Pancreas (tissue), 10 donors: ENCODE results near the gene TMED6. TPM values are rescaled to one million over a fixed set of nuclear protein-coding genes. Genes with fewer than 3 reads are reported as not detected.

Experiments
- ATAC-seq, 4 donors: fragments of 200-7000 bp; cut with Tn5 transposase; one replicate each; pipeline versions ENCODE4 v1.8.0 to v1.9.1; 2020; ENCODE audit warnings: mild to moderate bottlenecking in 4 of 4, moderate library complexity in 4 of 4
- DNase-seq, 6 donors: peaks; one replicate each; pipeline ENCODE4 v3.0.0-alpha.2; 2020
- FAIRE-seq: peaks from 2 replicates; lab custom pipeline; 2012; peaks lifted over from hg19 to GRCh38; lab: Jason Lieb, UNC
- H3K27ac ChIP-seq, 4 donors: fragments of 200-600 bp; sonication (generic); 1 replicate in 3 of 4; 2 replicates in 1 of 4; pipeline versions ENCODE4 v1.5.0 to v1.8.0; 2020
- H3K27me3 ChIP-seq, 4 donors: fragments of 200-600 bp; one replicate each; pipeline ENCODE4 v1.8.0; 2021
- H3K36me3 ChIP-seq, 3 donors: fragments of 200-600 bp; sonication (generic) in 1 of 3; one replicate each; pipeline versions ENCODE4 v1.5.0 to v1.8.0; 2020 to 2021
- H3K4me1 ChIP-seq, 3 donors: fragments of 200-600 bp; one replicate each; pipeline ENCODE4 v1.8.0; 2021
- H3K4me3 ChIP-seq, 4 donors: fragments of 200-600 bp; sonication (generic) in 2 of 4; one replicate each; pipeline versions ENCODE4 v1.5.0 to v1.8.0; 2020 to 2021
- H3K9me3 ChIP-seq, 4 donors: fragments of 200-600 bp; one replicate each; pipeline ENCODE4 v1.8.0; 2021
- WGBS, 2 donors: extraction: QIAGEN DNeasy Blood & Tissue Kit; methylation state at CpG; one replicate each; pipeline ENCODE4 v1.1.7; 2013; 5-methylcytosine and 5-hydroxymethylcytosine counted together
- intact Hi-C, 3 donors: fragments of 100-400 bp; cut with DNase I; formaldehyde crosslinking; loops; one replicate each; pipeline versions ENCODE4 v1.11.1 to v1.14.2; 2022
- polyA plus RNA-seq, 2 donors: library from polyadenylated mRNA; stranded (reverse); fragments of 200-250 nt; gene quantifications; one replicate each; pipeline ENCODE4 v1.2.3, GENCODE V29; 2013
- total RNA-seq, 6 donors: library from RNA; stranded (reverse); fragmentation: NEBNext Ultra II Directional in 4 of 6; extraction: Animal tissue kit (Norgen Biotek cat#: 25700) in 4 of 6; gene quantifications; one replicate each; pipeline versions ENCODE4 v1.2.1 to v1.2.4, GENCODE V29; 2021 to 2023
- TF ChIP-seq, protein P1 (sequence below), 4 donors: fragments of 200-600 bp; sonication (generic) in 3 of 4; IDR thresholded peaks; one replicate each; pipeline versions ENCODE4 v1.5.0 to v1.8.0; 2021; ENCODE audit warnings: antibody characterized with exemption in 4 of 4
- donor health status: healthy with polysubstance abuse.
- donor health status: DM: no; HTN: no; CAD: no; lungs with moderate emphysema.
- donor health status: DM: no; HTN: no; CAD: no.
- donor health status: control.
- donor health status: control.
- donor health status: Bipolar disorder and iron deficiency.
- donor health status: DM: yes; HTN: yes; CAD: no.
- donor health status: DM: no; HTN: no; CAD: no.
- donor health status: DM: no; HTN: no; CAD: no.
- donor health status: DM: yes; HTN: yes; CAD: no.

Gene TMED6
- total and polyA plus RNA-seq, 8 donors = 5.2 to 94.7 (median 43.6) TPM

DNA sequence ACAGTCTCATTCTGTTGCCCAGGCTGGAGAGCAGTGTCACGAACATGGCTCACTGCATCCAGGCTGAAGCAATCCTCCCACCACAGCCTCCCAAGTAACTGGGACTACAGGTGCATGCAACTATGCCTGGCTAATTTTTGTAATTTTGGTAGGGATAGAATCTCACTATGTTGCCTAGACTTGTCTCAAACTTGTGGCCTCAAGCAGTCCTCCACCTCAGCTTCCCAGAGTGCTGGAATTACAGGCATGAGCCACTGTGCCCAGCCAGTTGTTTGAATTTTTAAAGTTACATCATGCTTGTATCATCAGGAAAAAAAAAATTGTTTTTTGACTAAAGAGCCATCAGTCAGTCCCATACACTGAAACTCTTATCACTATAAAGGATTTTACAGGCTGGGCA is 57.5 kb downstream of the TMED6 start:
- WGBS, 2 donors = 89 to 94% methylated on average over 1 of the region's 1 CpG
- Histone ChIP-seq H3K27me3 (no peaks in the 10 kb centered on the region), H3K4me3 (no peak overlapping the region), H3K4me1 (no peaks in the 10 kb centered on the region), H3K9me3 (no peaks in the 10 kb centered on the region), H3K36me3 (no peaks in the 10 kb centered on the region), H3K27ac (no peak overlapping the region)
- TF ChIP-seq, protein P1, sequence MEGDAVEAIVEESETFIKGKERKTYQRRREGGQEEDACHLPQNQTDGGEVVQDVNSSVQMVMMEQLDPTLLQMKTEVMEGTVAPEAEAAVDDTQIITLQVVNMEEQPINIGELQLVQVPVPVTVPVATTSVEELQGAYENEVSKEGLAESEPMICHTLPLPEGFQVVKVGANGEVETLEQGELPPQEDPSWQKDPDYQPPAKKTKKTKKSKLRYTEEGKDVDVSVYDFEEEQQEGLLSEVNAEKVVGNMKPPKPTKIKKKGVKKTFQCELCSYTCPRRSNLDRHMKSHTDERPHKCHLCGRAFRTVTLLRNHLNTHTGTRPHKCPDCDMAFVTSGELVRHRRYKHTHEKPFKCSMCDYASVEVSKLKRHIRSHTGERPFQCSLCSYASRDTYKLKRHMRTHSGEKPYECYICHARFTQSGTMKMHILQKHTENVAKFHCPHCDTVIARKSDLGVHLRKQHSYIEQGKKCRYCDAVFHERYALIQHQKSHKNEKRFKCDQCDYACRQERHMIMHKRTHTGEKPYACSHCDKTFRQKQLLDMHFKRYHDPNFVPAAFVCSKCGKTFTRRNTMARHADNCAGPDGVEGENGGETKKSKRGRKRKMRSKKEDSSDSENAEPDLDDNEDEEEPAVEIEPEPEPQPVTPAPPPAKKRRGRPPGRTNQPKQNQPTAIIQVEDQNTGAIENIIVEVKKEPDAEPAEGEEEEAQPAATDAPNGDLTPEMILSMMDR (IDR thresholded peaks at IDR 0.05) = no peak
- FAIRE-seq (no peak), DNase-seq (no peak), ATAC-seq (no peak)
- intact Hi-C loops = no loop called here

DNA sequence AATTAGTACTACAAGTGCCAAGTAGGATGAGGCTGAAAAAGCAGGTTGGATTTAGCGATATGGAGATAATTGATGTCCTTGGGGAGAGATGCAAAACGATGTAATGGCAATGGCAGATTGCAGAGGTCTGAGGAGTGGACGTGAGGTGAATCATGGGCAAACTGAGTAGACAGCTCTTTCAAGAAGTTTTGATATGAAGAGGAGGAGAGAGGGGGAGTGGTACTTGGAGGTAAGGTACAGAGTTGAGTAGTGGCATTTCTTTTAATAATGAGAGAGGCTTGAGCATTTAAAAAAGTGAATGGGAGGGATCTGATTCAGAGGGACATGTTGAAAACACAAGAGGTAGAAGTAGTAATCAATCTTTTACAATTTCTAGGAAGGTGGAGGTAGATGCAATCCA is 58.2 kb downstream of the TMED6 start:
- ATAC-seq (no peak), DNase-seq (no peak), FAIRE-seq (no peak)
- H3K36me3 ChIP-seq = no peaks in the 10 kb centered on the region
- intact Hi-C loops = no loop called here
- H3K27ac ChIP-seq = no peak overlapping the region
- no peaks in the 10 kb centered on the region for H3K4me1 ChIP-seq
- no peaks in the 10 kb centered on the region for H3K9me3 ChIP-seq
- no peak overlapping the region for H3K4me3 ChIP-seq
- WGBS, 2 donors = 57% methylated on average over 3 of the region's 3 CpGs
- H3K27me3 ChIP-seq = no peaks in the 10 kb centered on the region
- TF ChIP-seq, protein P1 (IDR thresholded peaks at IDR 0.05) = no peak

Other genes starting within 250 kb of the TMED6 start
- gene HAS3, start 246.1 kb downstream of the TMED6 start, total RNA-seq = 1 to 10 TPM in 3 of 6 donors, under 1 TPM in 3; 0.69 to 3.9 (median 1.0) TPM
- 1 to 10 TPM in 1 of 2 donors, under 1 TPM in 1; 0.87 to 1.3 TPM for gene HAS3, start 246.1 kb downstream of the TMED6 start, polyA plus RNA-seq
- 10 to 100 TPM; 32.9 to 74.5 (median 43.7) TPM for gene CHTF8, start 219.2 kb downstream of the TMED6 start, total RNA-seq
- gene CHTF8, start 219.2 kb downstream of the TMED6 start, polyA plus RNA-seq = 10 to 100 TPM; 21.7 to 40.3 TPM
- 10 to 100 TPM; 21.2 to 29.0 (median 23.1) TPM for gene UTP4, start 219.1 kb downstream of the TMED6 start, total RNA-seq
- 10 to 100 TPM; 11.6 to 19.1 TPM for gene UTP4, start 219.1 kb downstream of the TMED6 start, polyA plus RNA-seq
- gene SNTB2, start 164.6 kb downstream of the TMED6 start, total RNA-seq = 10 to 100 TPM in 4 of 6 donors, 1 to 10 TPM in 2; 7.4 to 18.2 (median 12.7) TPM
- gene SNTB2, start 164.6 kb downstream of the TMED6 start, polyA plus RNA-seq = 1 to 10 TPM; 2.7 to 3.1 TPM
- 10 to 100 TPM; 15.6 to 21.8 (median 19.5) TPM for gene VPS4A, start 40.4 kb downstream of the TMED6 start, total RNA-seq
- 10 to 100 TPM; 27.8 to 34.8 TPM for gene VPS4A, start 40.4 kb downstream of the TMED6 start, polyA plus RNA-seq
- 10 to 100 TPM in 1 of 6 donors, 1 to 10 TPM in 5; 3.1 to 14.0 (median 7.7) TPM for gene PDF, start 21.2 kb downstream of the TMED6 start, total RNA-seq
- gene PDF, start 21.2 kb downstream of the TMED6 start, polyA plus RNA-seq = 1 to 10 TPM; 2.2 to 4.6 TPM
- gene COG8, start 12.2 kb downstream of the TMED6 start, total RNA-seq = 10 to 100 TPM; 16.2 to 29.0 (median 23.0) TPM
- 10 to 100 TPM; 18.8 to 21.0 TPM for gene COG8, start 12.2 kb downstream of the TMED6 start, polyA plus RNA-seq
- gene NIP7, start 12.0 kb downstream of the TMED6 start, total RNA-seq = 1 to 10 TPM; 4.7 to 9.4 (median 7.1) TPM
- 1 to 10 TPM; 6.7 to 8.0 TPM for gene NIP7, start 12.0 kb downstream of the TMED6 start, polyA plus RNA-seq
- gene TERF2, start 34.2 kb upstream of the TMED6 start, total RNA-seq = 10 to 100 TPM; 14.9 to 21.5 (median 16.1) TPM
- 10 to 100 TPM; 10.8 to 11.3 TPM for gene TERF2, start 34.2 kb upstream of the TMED6 start, polyA plus RNA-seq
- 10 to 100 TPM; 18.1 to 38.1 (median 25.0) TPM for gene CYB5B, start 72.8 kb upstream of the TMED6 start, total RNA-seq
- gene CYB5B, start 72.8 kb upstream of the TMED6 start, polyA plus RNA-seq = 10 to 100 TPM; 16.0 to 24.8 TPM
- 10 to 100 TPM; 11.2 to 23.6 (median 14.1) TPM for gene NFAT5, start 214.2 kb upstream of the TMED6 start, total RNA-seq
- gene NFAT5, start 214.2 kb upstream of the TMED6 start, polyA plus RNA-seq = 1 to 10 TPM; 3.7 to 4.7 TPM